ENCODE measurements around the gene PANK2.

DNA sequence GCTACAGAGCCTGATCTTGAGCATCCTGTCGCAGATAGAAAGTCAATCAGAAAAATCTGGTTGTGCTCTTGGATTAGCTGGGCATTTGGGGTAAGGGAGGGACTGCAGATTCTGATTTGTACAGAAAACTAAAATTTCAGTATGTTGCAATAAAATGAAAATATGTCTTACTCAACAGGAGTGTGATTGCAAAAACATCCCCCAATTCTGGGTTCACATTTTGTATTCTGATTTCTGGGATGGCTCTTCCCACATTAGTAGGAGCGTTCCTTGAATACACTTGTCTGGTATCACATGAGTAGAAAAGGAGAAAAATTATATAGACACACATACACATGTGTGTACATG is 40.5 kb downstream of the PANK2 start:
- TF ChIP-seq GTF2I (CRISPR knock-in tag; conservative IDR thresholded peaks at IDR 0.05), result no peak
- TF ChIP-seq, protein P1, sequence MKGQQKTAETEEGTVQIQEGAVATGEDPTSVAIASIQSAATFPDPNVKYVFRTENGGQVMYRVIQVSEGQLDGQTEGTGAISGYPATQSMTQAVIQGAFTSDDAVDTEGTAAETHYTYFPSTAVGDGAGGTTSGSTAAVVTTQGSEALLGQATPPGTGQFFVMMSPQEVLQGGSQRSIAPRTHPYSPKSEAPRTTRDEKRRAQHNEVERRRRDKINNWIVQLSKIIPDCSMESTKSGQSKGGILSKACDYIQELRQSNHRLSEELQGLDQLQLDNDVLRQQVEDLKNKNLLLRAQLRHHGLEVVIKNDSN (CRISPR knock-in tag; IDR thresholded peaks at IDR 0.05), result no peak
- TF ChIP-seq, protein P2, sequence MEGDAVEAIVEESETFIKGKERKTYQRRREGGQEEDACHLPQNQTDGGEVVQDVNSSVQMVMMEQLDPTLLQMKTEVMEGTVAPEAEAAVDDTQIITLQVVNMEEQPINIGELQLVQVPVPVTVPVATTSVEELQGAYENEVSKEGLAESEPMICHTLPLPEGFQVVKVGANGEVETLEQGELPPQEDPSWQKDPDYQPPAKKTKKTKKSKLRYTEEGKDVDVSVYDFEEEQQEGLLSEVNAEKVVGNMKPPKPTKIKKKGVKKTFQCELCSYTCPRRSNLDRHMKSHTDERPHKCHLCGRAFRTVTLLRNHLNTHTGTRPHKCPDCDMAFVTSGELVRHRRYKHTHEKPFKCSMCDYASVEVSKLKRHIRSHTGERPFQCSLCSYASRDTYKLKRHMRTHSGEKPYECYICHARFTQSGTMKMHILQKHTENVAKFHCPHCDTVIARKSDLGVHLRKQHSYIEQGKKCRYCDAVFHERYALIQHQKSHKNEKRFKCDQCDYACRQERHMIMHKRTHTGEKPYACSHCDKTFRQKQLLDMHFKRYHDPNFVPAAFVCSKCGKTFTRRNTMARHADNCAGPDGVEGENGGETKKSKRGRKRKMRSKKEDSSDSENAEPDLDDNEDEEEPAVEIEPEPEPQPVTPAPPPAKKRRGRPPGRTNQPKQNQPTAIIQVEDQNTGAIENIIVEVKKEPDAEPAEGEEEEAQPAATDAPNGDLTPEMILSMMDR (IDR thresholded peaks at IDR 0.05), result no peak
- TF ChIP-seq GABPB1 (CRISPR knock-in tag; IDR thresholded peaks at IDR 0.05), result no peak
- TF ChIP-seq ATF2 (CRISPR knock-in tag; IDR thresholded peaks at IDR 0.05; ENCODE audit: borderline replicate concordance, low read depth), result no peak
- TF ChIP-seq, protein P3, sequence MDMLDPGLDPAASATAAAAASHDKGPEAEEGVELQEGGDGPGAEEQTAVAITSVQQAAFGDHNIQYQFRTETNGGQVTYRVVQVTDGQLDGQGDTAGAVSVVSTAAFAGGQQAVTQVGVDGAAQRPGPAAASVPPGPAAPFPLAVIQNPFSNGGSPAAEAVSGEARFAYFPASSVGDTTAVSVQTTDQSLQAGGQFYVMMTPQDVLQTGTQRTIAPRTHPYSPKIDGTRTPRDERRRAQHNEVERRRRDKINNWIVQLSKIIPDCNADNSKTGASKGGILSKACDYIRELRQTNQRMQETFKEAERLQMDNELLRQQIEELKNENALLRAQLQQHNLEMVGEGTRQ (CRISPR knock-in tag; IDR thresholded peaks at IDR 0.05), result no peak
- TF ChIP-seq, protein P4, sequence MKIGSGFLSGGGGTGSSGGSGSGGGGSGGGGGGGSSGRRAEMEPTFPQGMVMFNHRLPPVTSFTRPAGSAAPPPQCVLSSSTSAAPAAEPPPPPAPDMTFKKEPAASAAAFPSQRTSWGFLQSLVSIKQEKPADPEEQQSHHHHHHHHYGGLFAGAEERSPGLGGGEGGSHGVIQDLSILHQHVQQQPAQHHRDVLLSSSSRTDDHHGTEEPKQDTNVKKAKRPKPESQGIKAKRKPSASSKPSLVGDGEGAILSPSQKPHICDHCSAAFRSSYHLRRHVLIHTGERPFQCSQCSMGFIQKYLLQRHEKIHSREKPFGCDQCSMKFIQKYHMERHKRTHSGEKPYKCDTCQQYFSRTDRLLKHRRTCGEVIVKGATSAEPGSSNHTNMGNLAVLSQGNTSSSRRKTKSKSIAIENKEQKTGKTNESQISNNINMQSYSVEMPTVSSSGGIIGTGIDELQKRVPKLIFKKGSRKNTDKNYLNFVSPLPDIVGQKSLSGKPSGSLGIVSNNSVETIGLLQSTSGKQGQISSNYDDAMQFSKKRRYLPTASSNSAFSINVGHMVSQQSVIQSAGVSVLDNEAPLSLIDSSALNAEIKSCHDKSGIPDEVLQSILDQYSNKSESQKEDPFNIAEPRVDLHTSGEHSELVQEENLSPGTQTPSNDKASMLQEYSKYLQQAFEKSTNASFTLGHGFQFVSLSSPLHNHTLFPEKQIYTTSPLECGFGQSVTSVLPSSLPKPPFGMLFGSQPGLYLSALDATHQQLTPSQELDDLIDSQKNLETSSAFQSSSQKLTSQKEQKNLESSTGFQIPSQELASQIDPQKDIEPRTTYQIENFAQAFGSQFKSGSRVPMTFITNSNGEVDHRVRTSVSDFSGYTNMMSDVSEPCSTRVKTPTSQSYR (CRISPR knock-in tag; IDR thresholded peaks at IDR 0.05), result no peak
- TF ChIP-seq NR1H2 (CRISPR knock-in tag; IDR thresholded peaks at IDR 0.05), result no peak
- no peak for TF ChIP-seq ZNF263 (CRISPR knock-in tag; IDR thresholded peaks at IDR 0.05; ENCODE audit: low read depth)
